Measurements from ENCODE around the gene N4BP2L1.
"Not testable (repeated sequence)": the region's sequence is repeated elsewhere in the genome, so short reads cannot be mapped to it uniquely, and the experiment has no call there.

N4BP2L1 gene

GRCh38 chr13:32390048-32390447, 37.9 kb downstream of the N4BP2L1 start:
- no peak for DNase-seq (ENCODE audit: low spot score)

DNA sequence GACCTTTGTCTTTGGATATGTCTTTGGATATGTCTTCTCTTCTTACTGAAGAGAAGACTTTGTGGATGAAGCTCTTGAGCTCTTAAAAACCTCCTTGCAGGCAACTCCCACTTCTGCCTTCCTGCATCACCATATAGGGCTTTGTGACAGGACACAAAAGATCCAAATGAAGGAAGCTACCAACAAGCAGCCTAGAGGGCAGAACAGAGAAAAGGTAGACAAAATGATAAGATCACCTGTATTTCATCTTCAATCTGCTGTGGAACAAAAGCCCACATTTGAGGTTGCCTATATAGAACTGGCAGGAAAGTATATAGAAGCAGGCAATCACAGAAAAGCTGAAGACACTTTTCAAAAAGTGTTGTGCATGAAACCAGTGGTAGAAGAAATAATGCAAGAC, 42.5 kb downstream of the N4BP2L1 start:
- no peak for DNase-seq (ENCODE audit: low spot score)

DNA sequence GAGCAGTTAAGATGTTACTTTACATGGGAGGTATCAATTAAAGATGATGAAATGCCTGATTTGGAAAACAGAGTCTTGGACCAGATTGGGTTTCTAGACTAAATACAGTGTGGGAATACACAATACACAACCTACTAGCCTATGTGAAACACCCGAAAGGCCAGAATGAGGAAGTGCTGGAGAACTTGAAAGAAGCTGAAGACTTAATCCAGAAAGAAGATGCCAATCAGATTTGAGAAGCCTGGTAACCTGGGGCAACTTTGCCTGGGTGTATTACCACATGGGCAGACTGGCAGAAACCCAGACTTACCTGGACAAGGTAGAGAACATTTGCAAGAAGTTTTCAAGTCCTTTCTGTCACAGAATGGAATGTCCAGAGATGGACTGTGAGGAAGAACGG, 43.2 kb downstream of the N4BP2L1 start:
- no peak for DNase-seq (ENCODE audit: low spot score)

DNA sequence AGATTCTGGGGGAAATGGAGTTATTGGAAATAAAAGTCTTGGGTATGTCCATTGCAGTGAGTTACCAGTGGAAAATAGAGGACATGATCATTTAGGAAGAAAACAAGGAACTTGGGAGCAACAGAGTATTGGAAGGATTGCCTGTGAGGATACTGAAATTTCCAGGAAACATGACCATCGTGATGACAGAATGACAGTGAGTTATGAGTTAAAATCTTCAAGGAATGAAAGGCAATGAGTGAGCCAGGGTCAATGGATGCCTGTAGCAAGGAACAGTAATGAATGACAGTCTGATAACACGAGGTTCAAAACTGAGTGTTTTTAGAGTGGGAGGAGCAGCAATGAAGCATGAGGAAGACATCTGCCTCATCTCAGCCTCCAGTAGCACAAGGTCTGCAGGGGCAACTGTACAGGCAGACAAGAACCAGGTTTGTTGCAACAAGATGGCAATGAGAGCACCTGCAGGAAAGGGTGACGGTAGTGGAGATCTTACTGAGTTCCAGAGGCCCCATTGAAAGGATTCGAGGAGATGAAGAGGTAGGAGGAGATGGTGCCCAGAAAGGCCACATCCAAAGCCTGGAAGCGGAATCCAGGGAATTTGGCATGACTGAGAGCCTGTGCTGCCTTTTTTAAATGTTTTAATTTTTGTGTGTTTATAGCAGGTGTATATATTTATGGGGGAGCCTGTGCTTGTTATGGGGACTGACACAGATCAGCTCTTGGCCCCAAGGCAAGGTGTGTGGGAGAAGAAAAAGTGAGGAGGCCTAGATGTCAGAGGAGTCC, 43.9 kb downstream of the N4BP2L1 start:
- no peak for DNase-seq (ENCODE audit: low spot score)

DNA sequence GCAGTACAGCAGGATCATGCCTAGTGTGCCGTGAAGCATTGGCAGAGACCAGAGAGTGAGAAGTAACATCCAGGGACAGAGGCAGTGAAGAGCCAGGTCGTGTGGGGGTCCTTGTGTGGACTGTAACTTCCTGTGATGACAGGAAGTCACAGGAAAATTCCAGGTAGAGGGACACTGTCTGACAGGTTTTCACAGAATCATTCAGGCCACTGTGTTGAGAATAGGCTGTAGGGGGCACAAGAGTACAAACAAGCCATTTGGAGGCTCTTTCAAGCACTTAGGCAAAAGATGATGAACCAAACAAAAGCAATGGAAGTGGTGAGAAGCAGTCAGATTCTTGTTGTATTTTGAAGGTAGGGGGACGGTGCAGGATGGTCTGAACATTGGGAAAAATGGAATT, 46.4 kb downstream of the N4BP2L1 start:
- DNase-seq (ENCODE audit: low spot score), result peak; percentile 35

DNA sequence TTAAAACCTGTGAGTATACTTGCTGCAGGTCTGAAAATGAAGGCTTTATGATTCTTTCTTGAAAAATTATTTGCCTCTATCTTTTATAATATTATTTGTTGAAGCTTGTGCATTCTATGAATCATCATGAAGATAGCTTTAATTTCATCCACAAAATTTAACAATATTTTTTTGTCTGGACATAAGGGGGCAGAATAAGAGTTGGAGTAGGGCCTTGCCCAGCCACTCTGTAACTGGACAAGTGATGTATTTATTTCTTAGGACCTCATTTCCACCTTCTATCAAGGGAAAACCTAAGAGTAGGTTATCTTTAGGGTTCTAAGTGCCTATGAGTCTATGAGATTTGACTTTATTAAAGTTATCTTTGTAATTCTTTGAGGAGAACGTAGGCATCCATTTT, 49.9 kb downstream of the N4BP2L1 start:
- DNase-seq (ENCODE audit: low spot score), result no peak

DNA sequence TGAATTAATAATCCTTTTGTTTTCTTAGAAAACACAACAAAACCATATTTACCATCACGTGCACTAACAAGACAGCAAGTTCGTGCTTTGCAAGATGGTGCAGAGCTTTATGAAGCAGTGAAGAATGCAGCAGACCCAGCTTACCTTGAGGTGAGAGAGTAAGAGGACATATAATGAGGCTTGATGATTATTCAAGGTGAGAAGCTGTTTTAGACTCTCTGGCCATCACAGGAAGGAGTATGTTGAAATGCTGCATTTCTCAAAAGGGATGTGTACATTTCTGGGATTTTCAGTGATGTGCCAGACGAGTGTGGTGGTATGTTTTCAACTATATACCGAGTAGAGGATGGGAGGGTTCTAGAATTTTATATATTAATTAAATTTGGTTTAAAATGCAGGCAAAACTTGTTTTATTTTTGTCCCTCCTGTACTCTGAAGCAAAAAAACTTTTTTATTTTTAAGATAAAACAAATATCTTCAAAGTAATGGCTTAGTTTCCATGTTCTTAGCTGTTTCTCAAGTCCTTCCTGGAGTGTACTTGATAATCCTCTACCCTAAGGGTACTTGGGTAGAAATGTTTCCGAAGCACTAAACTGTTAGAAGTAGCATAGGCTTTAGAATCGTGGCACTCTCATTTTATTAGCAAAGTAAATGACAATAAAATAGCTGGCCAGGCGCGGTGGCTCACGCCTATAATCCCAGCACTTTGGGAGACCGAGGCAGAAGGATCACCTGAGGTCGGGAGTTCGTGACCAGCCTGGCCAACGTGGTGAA, 51.1 kb downstream of the N4BP2L1 start:
- no peak for DNase-seq (ENCODE audit: low spot score)

DNA sequence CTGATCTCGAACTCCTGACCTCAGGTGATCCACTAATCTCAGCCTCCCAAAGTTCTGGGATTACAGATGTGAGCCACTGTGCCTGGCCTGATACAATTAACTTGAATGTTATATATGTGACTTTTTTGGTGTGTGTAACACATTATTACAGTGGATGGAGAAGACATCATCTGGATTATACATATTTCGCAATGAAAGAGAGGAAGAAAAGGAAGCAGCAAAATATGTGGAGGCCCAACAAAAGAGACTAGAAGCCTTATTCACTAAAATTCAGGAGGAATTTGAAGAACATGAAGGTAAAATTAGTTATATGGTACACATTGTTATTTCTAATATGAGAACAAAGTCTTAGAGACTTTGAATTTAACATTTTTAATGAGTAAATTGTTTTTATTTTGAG, 57.1 kb downstream of the N4BP2L1 start:
- no peak for DNase-seq (ENCODE audit: low spot score)

GRCh38 chr13:32362574-32362973, 65.4 kb downstream of the N4BP2L1 start:
- no peak for DNase-seq (ENCODE audit: low spot score)

DNA sequence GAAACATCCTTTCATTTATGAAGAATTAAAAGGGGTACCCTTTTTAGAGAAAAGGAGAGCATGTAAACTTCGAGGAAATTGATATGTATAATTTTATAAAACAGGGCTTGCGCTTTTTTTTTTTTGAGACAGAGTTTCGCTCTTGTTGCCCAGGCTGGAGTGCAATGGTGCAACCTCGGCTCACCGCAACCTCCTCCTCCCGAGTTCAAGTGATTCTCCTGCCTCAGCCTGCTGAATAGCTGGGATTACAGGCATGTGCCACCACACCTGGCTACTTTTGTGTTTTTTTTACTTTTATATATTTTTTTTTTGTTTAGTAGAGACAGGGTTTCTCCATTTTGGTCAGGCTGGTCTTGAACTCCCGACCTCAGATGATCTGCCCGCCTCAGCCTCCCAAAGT, 72.0 kb downstream of the N4BP2L1 start:
- not testable (repeated sequence) for DNase-seq (ENCODE audit: low spot score)

DNA sequence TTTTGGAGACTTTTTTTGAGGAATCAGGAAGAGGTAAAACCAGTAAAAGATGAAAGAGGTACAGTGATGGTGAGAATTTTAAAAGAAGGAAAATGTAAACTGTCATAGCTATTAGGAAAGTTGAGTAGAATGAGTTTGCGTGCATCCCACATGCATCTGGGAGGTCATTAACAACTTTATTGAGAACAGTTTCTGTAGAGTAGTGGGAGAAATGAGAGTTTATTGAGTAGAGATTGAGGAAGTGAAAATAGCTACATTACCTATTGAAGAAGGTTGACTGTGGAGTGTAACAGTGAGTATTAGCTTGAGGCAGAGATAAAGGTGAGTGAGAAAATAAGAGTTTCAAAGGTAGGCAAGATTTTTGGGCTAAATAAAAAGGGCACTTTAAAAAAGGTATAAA, 73.9 kb downstream of the N4BP2L1 start:
- DNase-seq (ENCODE audit: low spot score), result no peak

GRCh38 chr13:32350839-32351441, 77.0 kb downstream of the N4BP2L1 start:
- not testable (repeated sequence) for DNase-seq (ENCODE audit: low spot score)
